Lung (tissue), 12 donors: Measurements from ENCODE around the gene NFATC4. TPM values are rescaled to one million over a fixed set of nuclear protein-coding genes. Genes with fewer than 3 reads are reported as not detected.

Experiments
- ATAC-seq: fragments of 200-7000 bp; cut with Tn5 transposase; one replicate; pipeline ENCODE4 v1.9.1; 2020; ENCODE audit warnings: moderate number of reproducible peaks; ENCODE audit not compliant: insufficient read depth, low FRiP score
- DNase-seq, 3 donors: peaks; one replicate each; pipeline ENCODE4 v3.0.0-alpha.2; 2013 to 2017
- H3K27ac ChIP-seq, 2 donors: one replicate each; pipeline ENCODE4 v1.5.1; 2013; ENCODE audit warnings: mild to moderate bottlenecking in 2 of 2, moderate library complexity in 2 of 2, control low read depth in 1 of 2, inconsistent platforms in 1 of 2, low read depth in 1 of 2, low read length in 1 of 2
- H3K27me3 ChIP-seq, 3 donors: one replicate each; pipeline ENCODE4 v1.5.1; 2013; ENCODE audit warnings: low read length in 2 of 3; ENCODE audit not compliant: control insufficient read depth in 3 of 3, insufficient read depth in 3 of 3
- H3K36me3 ChIP-seq, 4 donors: one replicate each; pipeline ENCODE4 v1.5.1; 2013; ENCODE audit warnings: low read length in 4 of 4, mild to moderate bottlenecking in 1 of 4, moderate library complexity in 1 of 4; ENCODE audit not compliant: control insufficient read depth in 4 of 4, insufficient read depth in 4 of 4
- H3K4me1 ChIP-seq, 5 donors: one replicate each; pipeline ENCODE4 v1.5.1; 2013; ENCODE audit warnings: low read length in 5 of 5, mild to moderate bottlenecking in 2 of 5, moderate library complexity in 1 of 5; ENCODE audit not compliant: control insufficient read depth in 5 of 5, insufficient read depth in 5 of 5
- H3K4me3 ChIP-seq: one replicate; pipeline ENCODE4 v1.5.1; 2013; ENCODE audit warnings: mild to moderate bottlenecking, control low read depth, moderate library complexity
- H3K9ac ChIP-seq, 2 donors: one replicate each; pipeline ENCODE4 v1.5.1; 2013; ENCODE audit warnings: low read length in 2 of 2, control low read depth in 1 of 2; ENCODE audit not compliant: insufficient read depth in 1 of 2
- H3K9me3 ChIP-seq, 4 donors: one replicate each; pipeline ENCODE4 v1.5.1; 2013; ENCODE audit warnings: low read length in 3 of 4, mild to moderate bottlenecking in 1 of 4, moderate library complexity in 1 of 4; ENCODE audit not compliant: control insufficient read depth in 4 of 4, insufficient read depth in 3 of 4
- WGBS, 2 donors: extraction: QIAGEN DNeasy Blood & Tissue Kit; methylation state at CpG; one replicate each; pipeline ENCODE4 v1.1.7; 2013; 5-methylcytosine and 5-hydroxymethylcytosine counted together
- polyA plus RNA-seq, 2 donors: library from polyadenylated mRNA; stranded (reverse); fragments of 200-250 nt; gene quantifications; one replicate each; pipeline ENCODE4 v1.2.1, GENCODE V29; 2013
- total RNA-seq, 2 donors: library from RNA; depleted of rRNA in 1 of 2; stranded (reverse); fragments of >200 nt in 1 of 2; gene quantifications; one replicate each; pipeline ENCODE4 v1.2.1, GENCODE V29; 2014 to 2021
- TF ChIP-seq, protein P1 (sequence below): IDR thresholded peaks from 2 replicates; pipeline ENCODE4 v1.5.1; 2012; ENCODE audit warnings: mild to moderate bottlenecking; ENCODE audit errors: control extremely low read depth, extremely low read depth
- donor health status: control.
- donor health status: control.
- donor health status: Bipolar disorder and iron deficiency.
- donor health status: healthy.
- donor health status: DM: yes; HTN: yes; CAD: no.

Gene NFATC4
- total and polyA plus RNA-seq, 4 donors, result 13.9 to 71.4 (median 38.4) TPM

DNA sequence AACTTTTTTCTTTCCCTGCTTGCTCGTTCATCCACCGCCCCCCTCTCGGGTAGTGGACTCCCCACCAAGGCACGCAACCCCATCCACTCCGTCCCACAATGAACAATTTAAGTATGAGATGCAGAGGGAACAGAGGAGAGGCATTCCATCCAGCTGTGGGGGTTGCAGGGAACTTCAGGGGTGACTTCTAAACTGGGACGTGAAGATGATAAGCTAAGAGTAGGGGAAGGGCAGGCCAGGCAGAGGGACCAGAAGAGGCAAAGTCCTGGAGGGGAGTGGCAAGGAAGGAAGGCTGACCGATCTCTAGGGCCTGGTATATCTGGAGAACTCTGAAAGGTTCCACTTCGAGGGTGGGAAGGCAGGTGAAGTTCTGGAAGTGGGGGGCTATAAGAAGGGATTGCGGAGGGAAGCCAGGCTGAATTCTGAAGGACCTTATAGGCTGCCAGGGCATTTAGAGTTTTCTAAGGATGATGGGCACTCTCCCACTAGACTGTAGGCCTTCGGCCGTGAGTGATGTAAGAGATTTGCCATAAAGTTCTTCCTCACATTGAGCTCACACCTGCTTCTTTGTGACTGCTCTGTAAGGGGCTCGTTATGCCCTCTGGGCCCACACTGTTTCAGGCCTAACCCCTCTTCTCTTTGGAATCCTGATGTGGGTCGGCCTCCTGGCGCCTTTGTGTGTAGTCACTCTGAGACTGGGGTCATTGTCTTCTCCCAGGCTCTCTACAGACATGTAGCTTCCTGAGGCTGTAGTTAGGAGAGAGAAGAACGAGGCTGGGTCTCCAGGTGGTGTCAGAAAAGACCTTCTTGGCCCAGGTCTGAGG lies 12.1 kb downstream of the NFATC4 start:
- peaks cover 0 to 13% (median under 1%) of the 10 kb centered on the region in 4 donors for H3K36me3 ChIP-seq
- DNase-seq, result no peak
- no peak overlapping the region for H3K4me3 ChIP-seq
- H3K27me3 ChIP-seq, result no peaks in the 10 kb centered on the region
- no peak overlapping the region for H3K27ac ChIP-seq
- H3K9ac ChIP-seq, result no peak overlapping the region
- TF ChIP-seq, protein P1, sequence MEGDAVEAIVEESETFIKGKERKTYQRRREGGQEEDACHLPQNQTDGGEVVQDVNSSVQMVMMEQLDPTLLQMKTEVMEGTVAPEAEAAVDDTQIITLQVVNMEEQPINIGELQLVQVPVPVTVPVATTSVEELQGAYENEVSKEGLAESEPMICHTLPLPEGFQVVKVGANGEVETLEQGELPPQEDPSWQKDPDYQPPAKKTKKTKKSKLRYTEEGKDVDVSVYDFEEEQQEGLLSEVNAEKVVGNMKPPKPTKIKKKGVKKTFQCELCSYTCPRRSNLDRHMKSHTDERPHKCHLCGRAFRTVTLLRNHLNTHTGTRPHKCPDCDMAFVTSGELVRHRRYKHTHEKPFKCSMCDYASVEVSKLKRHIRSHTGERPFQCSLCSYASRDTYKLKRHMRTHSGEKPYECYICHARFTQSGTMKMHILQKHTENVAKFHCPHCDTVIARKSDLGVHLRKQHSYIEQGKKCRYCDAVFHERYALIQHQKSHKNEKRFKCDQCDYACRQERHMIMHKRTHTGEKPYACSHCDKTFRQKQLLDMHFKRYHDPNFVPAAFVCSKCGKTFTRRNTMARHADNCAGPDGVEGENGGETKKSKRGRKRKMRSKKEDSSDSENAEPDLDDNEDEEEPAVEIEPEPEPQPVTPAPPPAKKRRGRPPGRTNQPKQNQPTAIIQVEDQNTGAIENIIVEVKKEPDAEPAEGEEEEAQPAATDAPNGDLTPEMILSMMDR, result no peak
- WGBS, 2 donors, result 86 to 89% methylated on average over 15 of the region's 15 CpGs
- peaks cover 0 to 8% (median 0%) of the 10 kb centered on the region in 5 donors for H3K4me1 ChIP-seq
- no peak for ATAC-seq
- no peaks in the 10 kb centered on the region for H3K9me3 ChIP-seq

- ATAC-seq (no peak), DNase-seq (no peak)
- peaks cover 0 to 8% (median 0%) of the 10 kb centered on the region in 5 donors for H3K4me1 ChIP-seq
- H3K27me3 ChIP-seq, result no peaks in the 10 kb centered on the region
- no peak overlapping the region for H3K9ac ChIP-seq
- no peak overlapping the region for H3K27ac ChIP-seq
- TF ChIP-seq, protein P1, result no peak
- no peaks in the 10 kb centered on the region for H3K9me3 ChIP-seq
- H3K36me3 ChIP-seq, result peaks cover 0 to 3% (median 0%) of the 10 kb centered on the region in 4 donors
- H3K4me3 ChIP-seq, result no peak overlapping the region
- 88 to 92% methylated on average over 8 of the region's 8 CpGs for WGBS, 2 donors
Observed at GRCh38 chr14:24381363-24382063, 13.5 kb downstream of the NFATC4 start.

- Histone ChIP-seq H3K4me3 (no peak overlapping the region), H3K27me3 (no peaks in the 10 kb centered on the region), H3K4me1 (peaks cover 0 to 8% (median 0%) of the 10 kb centered on the region in 5 donors), H3K27ac (no peak overlapping the region), H3K9ac (no peak overlapping the region), H3K9me3 (no peaks in the 10 kb centered on the region), H3K36me3 (peaks cover 0 to 2% (median 0%) of the 10 kb centered on the region in 4 donors)
- TF ChIP-seq, protein P1, result no peak
- DNase-seq (no peak), ATAC-seq (no peak)
- WGBS, 2 donors, result 82 to 93% methylated on average over 4 of the region's 4 CpGs
Observed at GRCh38 chr14:24382064-24382371, 14.0 kb downstream of the NFATC4 start.
